GM18951 (cell line): Measurements from ENCODE around the gene CERS5.

Source experiments
- POLR2A ChIP-seq: IDR thresholded peaks from 4 replicates; pipeline ENCODE4 v1.6.1; 2011; ENCODE audit warnings: mild to moderate bottlenecking; ENCODE audit not compliant: insufficient read length, insufficient read depth; ENCODE audit errors: extremely low read depth
- in situ Hi-C: fragments of 300-500 bp; cut with MboI; formaldehyde crosslinking; loops from one replicate; pipeline ENCODE4 v1.12.0; 2022; ENCODE audit warnings: low sequenced_read_pairs, mixed read lengths, inconsistent platforms; ENCODE audit not compliant: unreplicated experiment

CERS5 gene, protein sequence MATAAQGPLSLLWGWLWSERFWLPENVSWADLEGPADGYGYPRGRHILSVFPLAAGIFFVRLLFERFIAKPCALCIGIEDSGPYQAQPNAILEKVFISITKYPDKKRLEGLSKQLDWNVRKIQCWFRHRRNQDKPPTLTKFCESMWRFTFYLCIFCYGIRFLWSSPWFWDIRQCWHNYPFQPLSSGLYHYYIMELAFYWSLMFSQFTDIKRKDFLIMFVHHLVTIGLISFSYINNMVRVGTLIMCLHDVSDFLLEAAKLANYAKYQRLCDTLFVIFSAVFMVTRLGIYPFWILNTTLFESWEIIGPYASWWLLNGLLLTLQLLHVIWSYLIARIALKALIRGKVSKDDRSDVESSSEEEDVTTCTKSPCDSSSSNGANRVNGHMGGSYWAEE

DNA sequence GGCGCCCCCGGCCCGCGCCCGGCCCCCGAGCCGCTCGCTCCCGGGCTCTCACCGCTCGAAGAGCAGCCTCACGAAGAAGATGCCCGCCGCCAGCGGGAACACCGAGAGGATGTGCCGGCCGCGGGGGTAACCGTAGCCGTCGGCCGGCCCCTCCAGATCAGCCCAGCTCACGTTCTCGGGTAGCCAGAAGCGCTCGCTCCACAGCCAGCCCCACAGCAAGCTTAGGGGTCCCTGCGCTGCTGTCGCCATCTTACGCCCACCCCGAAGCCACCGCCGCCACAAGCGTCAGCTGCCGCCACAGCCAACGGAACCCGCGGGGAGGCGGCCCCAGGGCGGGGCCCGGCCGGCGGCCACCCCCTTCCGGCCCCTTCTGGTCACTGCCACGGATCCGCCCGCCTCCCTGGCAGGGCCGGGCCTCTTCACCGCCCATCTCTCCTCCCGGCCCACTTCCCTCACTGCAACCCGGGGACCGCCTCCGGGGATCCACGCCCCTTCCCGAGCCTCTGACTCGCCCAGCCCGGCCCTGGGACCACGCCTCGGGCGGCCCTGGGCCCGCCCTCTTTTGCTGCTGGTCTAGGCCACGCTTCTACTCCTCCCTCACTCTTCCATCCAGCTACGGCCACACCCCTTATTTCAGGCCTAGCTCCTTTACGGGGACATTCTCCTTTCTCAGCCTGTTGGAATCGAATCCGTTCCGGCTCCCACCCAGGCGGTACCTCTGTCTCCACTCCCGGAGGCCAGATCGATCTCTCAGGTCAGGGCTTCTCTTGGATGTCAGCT, at the start of gene CERS5:
TSS of gene CERS5 (minus strand) at position 321 of the 780 bp plus-strand sequence. CDS start at position 249, 72 bp downstream.
- in situ Hi-C loops, result no loop called here
- peak; percentile 79 for TF ChIP-seq POLR2A

DNA sequence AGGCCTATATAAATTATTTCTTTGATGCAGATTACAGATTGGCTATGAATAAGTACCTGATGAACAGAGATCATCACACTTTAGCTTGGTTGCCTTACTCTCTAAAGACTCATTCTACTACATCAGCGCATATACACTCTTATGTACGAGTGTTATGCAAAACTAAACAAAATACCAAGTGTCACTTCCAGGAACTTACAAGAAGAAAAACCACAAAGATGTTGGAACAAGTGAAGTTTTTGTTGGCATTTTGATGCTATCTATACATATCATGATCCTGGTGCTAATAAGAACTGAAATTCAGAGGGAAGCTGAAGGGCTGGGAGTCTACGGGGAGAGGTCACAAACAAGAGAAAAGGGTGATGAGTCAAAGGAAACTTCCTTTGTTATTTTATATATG, 47.9 kb upstream of the CERS5 start:
- in situ Hi-C loops, result no loop called here
- no peak for TF ChIP-seq POLR2A

DNA sequence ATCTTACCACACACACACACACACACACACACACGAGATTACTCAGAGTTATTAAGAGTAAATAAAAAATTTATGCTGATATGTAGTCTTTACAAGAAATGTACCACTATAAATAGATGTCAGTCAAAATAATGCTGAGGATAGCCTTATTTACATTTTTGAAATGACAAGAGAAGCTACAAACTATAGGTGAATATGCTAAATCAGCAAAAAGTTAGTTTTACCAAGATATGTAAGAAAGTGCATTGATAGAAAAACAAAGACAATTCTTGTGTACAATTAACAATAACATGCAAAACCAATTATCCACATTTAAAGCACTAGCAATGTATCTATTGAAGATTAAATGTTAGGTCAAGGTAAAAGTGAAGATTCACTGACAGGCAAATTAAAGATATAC, 46.8 kb upstream of the CERS5 start:
- in situ Hi-C loops, result no loop called here
- TF ChIP-seq POLR2A, result no peak

DNA sequence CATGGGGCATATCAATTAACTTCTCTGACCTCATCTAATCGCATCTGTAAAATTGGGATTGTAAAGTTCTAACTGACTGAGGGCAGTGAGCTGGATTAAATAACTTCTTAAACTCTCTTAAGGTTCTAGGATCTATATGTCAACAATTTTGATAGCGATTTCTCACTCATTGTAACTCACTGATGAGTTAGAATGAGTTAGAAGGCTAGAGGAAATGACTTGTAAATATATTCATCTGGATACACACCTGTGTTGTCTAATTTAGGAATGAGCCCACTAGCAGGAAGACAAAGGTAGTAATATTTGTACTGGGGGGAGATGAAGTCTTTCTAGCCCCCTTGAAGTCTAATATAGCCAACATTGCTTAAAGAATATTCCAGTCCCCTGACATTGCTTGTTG, 46.3 kb upstream of the CERS5 start:
- in situ Hi-C loops, result no loop called here

DNA sequence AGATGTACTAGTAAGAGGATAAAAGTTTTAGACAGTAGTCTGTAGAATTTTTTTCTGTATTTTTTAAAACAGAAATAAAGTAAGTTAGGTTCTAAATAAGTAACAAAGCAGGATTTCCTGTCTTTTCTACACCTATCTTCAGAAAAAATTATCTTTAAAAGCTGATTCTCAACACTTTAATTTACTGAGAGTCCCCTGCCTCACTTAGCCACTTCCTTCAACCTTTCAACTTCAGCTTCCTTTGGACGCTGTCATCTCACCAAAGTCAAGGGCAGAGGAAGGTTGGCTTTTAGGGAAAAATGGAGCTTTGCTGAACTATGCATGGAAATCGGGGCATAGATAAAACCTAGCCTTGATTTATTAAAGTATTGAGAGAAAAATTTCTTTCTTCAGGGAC, 44.9 kb upstream of the CERS5 start:
- TF ChIP-seq POLR2A, result no peak
- in situ Hi-C loops, result no loop called here

More for the DNA sequence above, 46.3 kb upstream of the CERS5 start:
- TF ChIP-seq POLR2A, result no peak

DNA sequence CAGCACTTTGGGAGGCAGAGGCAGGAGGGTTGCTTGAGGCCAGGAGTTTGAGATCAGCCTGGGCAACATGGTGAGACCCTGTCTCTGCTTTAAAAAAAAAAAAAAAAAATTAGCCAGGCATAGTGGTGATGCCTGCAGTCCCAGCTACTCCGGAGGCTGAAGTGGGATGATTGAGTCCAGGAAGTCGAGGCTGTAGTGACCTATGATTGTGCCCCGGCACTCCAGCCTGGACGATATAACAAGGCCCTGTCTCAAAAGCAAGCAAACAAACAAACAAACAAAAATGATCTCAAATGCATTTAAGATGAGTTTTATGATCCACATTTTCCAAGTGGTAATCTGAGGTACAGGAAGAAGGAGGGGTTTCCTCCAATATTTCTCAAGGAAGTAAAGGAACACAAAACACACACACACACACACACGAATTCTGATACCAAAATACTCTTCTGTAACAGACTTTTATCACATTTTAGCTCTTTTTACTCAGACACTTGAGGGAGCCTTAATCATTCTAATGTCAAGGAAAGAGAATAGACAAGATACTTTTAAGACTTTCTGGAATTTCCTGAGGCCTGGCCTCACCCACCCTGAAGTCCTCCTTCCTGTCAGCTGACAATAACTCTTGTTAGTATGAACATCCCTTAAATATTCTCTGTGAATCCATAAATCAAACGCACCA, 44.4 kb upstream of the CERS5 start:
- in situ Hi-C loops, result no loop called here
- no peak for TF ChIP-seq POLR2A

DNA sequence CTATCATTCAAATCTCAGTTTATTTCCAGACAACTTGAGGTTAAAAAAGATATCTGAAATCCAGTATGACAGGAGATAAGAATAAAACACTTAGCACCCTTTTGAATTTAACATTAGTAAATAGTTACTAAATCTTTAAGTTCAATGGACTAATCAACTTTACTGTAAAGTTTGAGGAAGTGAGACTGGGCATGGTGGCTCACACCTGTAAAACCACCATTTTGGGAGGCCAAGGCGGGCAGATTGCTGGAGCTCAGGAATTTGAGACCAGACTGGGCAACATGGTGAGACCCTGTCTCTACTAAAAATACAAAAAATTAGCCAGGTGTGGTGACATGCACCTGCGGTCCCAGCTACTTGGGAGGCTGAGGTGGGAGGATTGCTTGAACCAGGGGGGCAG, 40.3 kb upstream of the CERS5 start:
- no peak for TF ChIP-seq POLR2A
- in situ Hi-C loops, result no loop called here

DNA sequence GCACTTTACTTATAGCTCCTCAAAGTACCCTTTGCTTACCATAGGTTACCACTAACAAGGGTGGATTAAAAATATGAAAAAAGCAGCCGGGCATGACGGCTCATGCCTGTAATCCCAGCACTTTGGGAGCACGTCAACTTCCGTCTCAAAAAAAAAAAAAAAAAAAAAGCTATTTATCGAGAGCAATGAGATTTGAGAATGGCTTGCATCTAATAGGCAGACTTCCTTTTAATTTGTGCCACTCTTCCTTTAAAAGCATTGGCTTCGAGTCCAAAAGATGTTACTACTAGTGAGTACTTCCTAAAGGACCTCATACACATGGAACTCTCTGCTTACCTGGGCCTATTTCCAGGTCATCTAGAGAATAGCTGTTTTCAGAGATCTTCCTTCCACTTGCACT, 38.5 kb upstream of the CERS5 start:
- no peak for TF ChIP-seq POLR2A
- in situ Hi-C loops, result no loop called here

DNA sequence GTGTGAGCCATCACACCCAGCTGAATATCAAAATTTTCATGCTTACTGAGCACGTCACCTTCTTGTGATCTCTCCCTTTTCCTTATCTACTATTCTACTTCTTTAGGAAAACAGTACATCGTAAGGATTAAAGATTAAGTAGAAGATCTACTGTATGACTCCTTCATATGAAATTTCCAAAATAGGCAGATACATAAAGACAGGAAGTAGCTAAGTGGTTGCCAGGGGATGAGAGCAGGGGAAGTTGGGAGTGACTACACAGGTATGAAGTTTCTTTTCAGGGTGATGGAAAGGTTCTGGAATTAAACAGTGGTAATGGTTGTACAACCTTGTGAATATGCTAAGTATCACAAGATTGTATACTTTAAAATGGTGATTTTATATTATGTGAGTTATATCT, 36.5 kb upstream of the CERS5 start:
- in situ Hi-C loops, result no loop called here
- TF ChIP-seq POLR2A, result no peak

DNA sequence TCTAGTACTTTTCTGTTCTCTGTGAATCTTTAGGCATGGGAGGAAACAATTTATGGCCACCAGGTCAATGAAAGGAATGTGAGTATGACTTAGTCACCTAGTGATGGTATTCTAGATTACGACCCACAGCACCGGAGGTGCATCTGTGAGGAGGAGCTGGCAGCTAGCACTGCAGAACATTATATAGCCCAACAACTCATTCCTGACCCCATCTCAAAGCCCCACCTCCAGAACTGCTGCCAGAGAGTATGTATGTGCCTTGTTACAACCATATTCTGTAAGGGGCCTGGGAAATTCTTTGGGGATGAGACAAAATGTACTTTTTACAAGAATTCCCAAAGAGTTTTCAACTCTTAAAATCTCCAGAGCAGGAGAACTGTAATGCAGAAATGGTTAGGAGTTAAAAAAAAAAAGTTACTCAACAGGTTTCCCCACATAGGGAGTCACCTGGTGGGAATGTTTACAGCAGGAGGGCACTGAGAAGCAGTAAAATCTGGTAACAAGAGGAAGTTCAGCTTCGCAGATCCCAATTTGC, 34.9 kb upstream of the CERS5 start:
- no peak for TF ChIP-seq POLR2A
- in situ Hi-C loops, result no loop called here

DNA sequence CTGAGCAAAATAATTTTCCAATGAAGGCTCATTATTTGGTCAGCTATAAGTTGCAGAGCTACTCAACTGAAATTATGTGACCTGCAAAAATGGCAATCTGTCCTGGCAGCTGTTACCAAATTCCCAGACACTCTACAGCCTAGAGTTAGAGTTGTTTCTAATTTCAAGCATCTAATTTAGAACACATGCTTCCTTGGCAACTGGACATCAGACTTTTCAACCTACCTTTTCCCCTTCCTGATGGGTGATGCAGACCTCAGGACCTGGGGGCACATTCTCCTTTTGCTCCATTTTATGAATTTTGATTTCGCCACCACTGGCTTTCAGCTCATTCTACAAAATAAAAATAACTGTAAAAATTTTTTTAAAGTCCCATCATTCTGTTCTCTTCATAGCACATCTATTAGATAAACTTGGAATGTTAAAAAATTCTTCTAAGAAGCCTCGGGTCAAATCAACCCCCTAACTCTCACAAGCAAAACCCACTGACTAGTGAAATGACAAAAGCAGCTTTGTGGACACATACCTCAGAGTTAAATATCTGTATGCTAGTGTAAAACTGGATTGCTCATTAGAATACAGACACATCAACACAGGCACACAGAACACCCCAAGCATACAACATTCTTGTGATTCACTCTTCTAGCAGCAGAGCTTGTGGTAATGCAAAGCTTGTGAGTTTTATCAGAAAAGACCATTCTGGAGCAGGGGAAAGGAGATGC, 33.5 kb upstream of the CERS5 start:
- TF ChIP-seq POLR2A, result no peak
- in situ Hi-C loops, result no loop called here

DNA sequence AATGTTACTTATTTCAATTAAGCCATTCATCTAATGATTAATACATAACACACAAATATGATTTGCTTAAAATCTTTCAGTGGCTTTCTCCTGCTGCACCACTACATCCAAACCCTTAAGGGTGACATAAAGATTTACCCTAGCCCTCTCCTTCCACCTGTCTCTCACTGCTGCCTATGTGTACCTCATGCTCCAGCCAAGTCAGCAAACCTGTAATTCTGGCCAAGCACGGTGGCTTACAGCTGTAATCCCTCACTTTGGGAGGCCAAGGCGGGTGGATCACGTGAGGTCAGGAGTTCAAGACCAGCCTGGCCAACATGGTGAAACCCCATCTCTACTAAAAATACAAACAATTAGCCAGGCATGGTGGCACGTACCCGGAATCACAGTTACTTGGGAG, 31.7 kb upstream of the CERS5 start:
- in situ Hi-C loops, result no loop called here

More for the DNA sequence above, 31.7 kb upstream of the CERS5 start:
- no peak for TF ChIP-seq POLR2A
